Trophoblast cell (in vitro differentiated cells and primary cell): ENCODE data around the gene NMU.
"Not testable (repeated sequence)": the region's sequence is repeated elsewhere in the genome, so short reads cannot be mapped to it uniquely, and the experiment has no call there.

Source experiments
- DNase-seq, 2 donors: peaks; one replicate each; pipeline ENCODE4 v3.0.0-alpha.2; 2016
- H2AFZ ChIP-seq: 2 replicates; pipeline ENCODE4 v1.6.1; 2013; ENCODE audit warnings: low read length, moderate library complexity, mild to moderate bottlenecking; ENCODE audit not compliant: insufficient read depth, poor library complexity
- H2AK5ac ChIP-seq: 2 replicates; pipeline ENCODE4 v1.6.1; 2013; ENCODE audit warnings: mild to moderate bottlenecking, low read length
- H2BK120ac ChIP-seq: 2 replicates; pipeline ENCODE4 v1.6.1; 2013; ENCODE audit warnings: low read length, mild to moderate bottlenecking, moderate library complexity; ENCODE audit not compliant: insufficient read depth, poor library complexity
- H2BK12ac ChIP-seq: 2 replicates; pipeline ENCODE4 v1.6.1; 2013; ENCODE audit warnings: mild to moderate bottlenecking, low read length, moderate library complexity
- H2BK5ac ChIP-seq: 2 replicates; pipeline ENCODE4 v1.6.1; 2013; ENCODE audit warnings: low read length, low read depth, moderate library complexity, mild to moderate bottlenecking; ENCODE audit not compliant: poor library complexity
- H3K14ac ChIP-seq: 2 replicates; pipeline ENCODE4 v1.6.1; 2013; ENCODE audit warnings: mild to moderate bottlenecking, low read length
- H3K18ac ChIP-seq: 2 replicates; pipeline ENCODE4 v1.6.1; 2013; ENCODE audit warnings: mild to moderate bottlenecking, low read length
- H3K23ac ChIP-seq: 2 replicates; pipeline ENCODE4 v1.6.1; 2013; ENCODE audit warnings: low read length
- H3K27ac ChIP-seq: 2 replicates; pipeline ENCODE4 v1.5.1; 2013; ENCODE audit warnings: low read depth, mild to moderate bottlenecking, inconsistent platforms, low read length, moderate library complexity
- H3K27me3 ChIP-seq: 2 replicates; pipeline ENCODE4 v1.6.1; 2013; ENCODE audit warnings: inconsistent platforms, mild to moderate bottlenecking, low read length, moderate library complexity; ENCODE audit not compliant: insufficient read depth
- H3K36me3 ChIP-seq, 2 experiments: 1 replicate in 1 of 2; 2 replicates in 1 of 2; pipeline ENCODE4 v1.6.1; 2013; ENCODE audit warnings: low read length in 2 of 2, mild to moderate bottlenecking in 2 of 2, moderate library complexity in 1 of 2; ENCODE audit not compliant: insufficient read depth in 2 of 2, control insufficient read depth in 1 of 2
- H3K4ac ChIP-seq: 2 replicates; pipeline ENCODE4 v1.6.1; 2013; ENCODE audit warnings: low read depth, mild to moderate bottlenecking, low read length, moderate library complexity
- H3K4me1 ChIP-seq, 2 experiments: 1 replicate in 1 of 2; 2 replicates in 1 of 2; pipeline ENCODE4 v1.6.1; 2013; ENCODE audit warnings: low read length in 2 of 2, mild to moderate bottlenecking in 2 of 2, moderate library complexity in 1 of 2; ENCODE audit not compliant: insufficient read depth in 2 of 2, control insufficient read depth in 1 of 2
- H3K4me2 ChIP-seq: 2 replicates; pipeline ENCODE4 v1.6.1; 2013; ENCODE audit warnings: inconsistent platforms, mild to moderate bottlenecking, low read length, moderate library complexity
- H3K4me3 ChIP-seq: 2 replicates; pipeline ENCODE4 v1.5.1; 2013; ENCODE audit warnings: mild to moderate bottlenecking, low read depth, low read length, inconsistent platforms
- H3K79me1 ChIP-seq: one replicate; pipeline ENCODE4 v1.6.1; 2013; ENCODE audit warnings: low read length
- H3K79me2 ChIP-seq: 2 replicates; pipeline ENCODE4 v1.6.1; 2013; ENCODE audit warnings: low read length, mild to moderate bottlenecking; ENCODE audit not compliant: control insufficient read depth, insufficient read depth, poor library complexity
- H3K9ac ChIP-seq: 2 replicates; pipeline ENCODE4 v1.6.1; 2013; ENCODE audit warnings: mild to moderate bottlenecking, low read length
- H3K9me3 ChIP-seq: 2 replicates; pipeline ENCODE4 v1.6.1; 2013; ENCODE audit warnings: low read depth, mild to moderate bottlenecking, control low read depth, inconsistent platforms, low read length; ENCODE audit not compliant: insufficient read depth
- H4K12ac ChIP-seq: 2 replicates; pipeline ENCODE4 v1.6.1; 2013; ENCODE audit warnings: low read depth, mild to moderate bottlenecking, low read length, moderate library complexity
- H4K8ac ChIP-seq: 2 replicates; pipeline ENCODE4 v1.6.1; 2013; ENCODE audit warnings: low read depth, mild to moderate bottlenecking, low read length, moderate library complexity
- H4K91ac ChIP-seq: one replicate; pipeline ENCODE4 v1.6.1; 2013; ENCODE audit warnings: low read depth, mild to moderate bottlenecking, low read length, moderate library complexity
- whole genome bisulfite sequencing: extraction: QIAGEN DNeasy Blood & Tissue Kit; methylation state at CpG from one replicate; pipeline ENCODE4 v1.1.7; 2013; ENCODE audit warnings: missing lambda C conversion rate; ENCODE audit not compliant: insufficient read length, insufficient coverage; ENCODE audit errors: extremely low coverage; 5-methylcytosine and 5-hydroxymethylcytosine counted together

NMU gene

GRCh38 chr4:55633903-55634302, 2.2 kb downstream of the NMU start:
- Histone ChIP-seq H2BK120ac (no peak overlapping the region), H3K27me3 (peaks cover 27% of the 10 kb centered on the region), H4K91ac (no peak overlapping the region), H3K4ac (no peak overlapping the region), H3K79me2 (no peaks in the 10 kb centered on the region), H2AFZ (no peak overlapping the region), H3K4me3 (no peak overlapping the region), H4K8ac (no peak overlapping the region), H3K4me2 (no peak overlapping the region), H3K36me3 (no peaks in the 10 kb centered on the region), H3K9me3 (no peaks in the 10 kb centered on the region), H2BK12ac (no peak overlapping the region), H3K27ac (no peak overlapping the region), H3K23ac (no peak overlapping the region), H3K79me1 (no peaks in the 10 kb centered on the region), H3K18ac (no peak overlapping the region), H2AK5ac (no peak overlapping the region), H2BK5ac (no peak overlapping the region), H3K14ac (no peak overlapping the region), H3K9ac (no peak overlapping the region), H3K4me1 (peaks cover 9 to 11% of the 10 kb centered on the region in 2 experiments), H4K12ac (no peak overlapping the region)
- DNase-seq: no peak
- no CpG with 5 or more reads among the region's 6 CpGs for WGBS

DNA sequence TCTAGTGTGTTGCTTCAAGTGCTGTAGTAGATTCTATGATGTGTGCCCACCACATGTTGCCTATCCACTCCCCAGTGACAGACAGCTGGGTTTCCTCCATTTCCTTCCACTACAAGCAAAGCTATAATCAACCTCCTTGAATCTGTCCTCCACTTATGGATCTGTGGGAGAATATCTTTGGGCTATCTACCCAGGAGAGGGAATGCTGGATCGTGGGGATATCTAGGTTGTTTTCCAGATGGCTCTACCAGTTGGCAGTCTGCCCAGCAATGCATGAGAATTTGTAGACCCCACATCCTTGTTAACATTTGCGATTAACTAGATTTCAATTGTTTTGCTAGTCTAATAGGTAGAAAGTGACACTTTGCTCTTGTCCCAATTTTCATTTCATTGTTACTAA, 10.3 kb downstream of the NMU start:
- Histone ChIP-seq H3K4me2 (no peak overlapping the region), H3K79me1 (no peaks in the 10 kb centered on the region), H3K18ac (no peak overlapping the region), H3K4me3 (no peak overlapping the region), H3K79me2 (no peaks in the 10 kb centered on the region), H2BK120ac (no peak overlapping the region), H3K27ac (no peak overlapping the region), H3K4ac (no peak overlapping the region), H2BK5ac (no peak overlapping the region), H3K4me1 (no peaks in the 10 kb centered on the region), H3K9ac (no peak overlapping the region), H3K27me3 (no peaks in the 10 kb centered on the region), H3K14ac (no peak overlapping the region), H2AK5ac (no peak overlapping the region), H3K23ac (no peak overlapping the region), H4K91ac (no peak overlapping the region), H2BK12ac (no peak overlapping the region), H4K12ac (no peak overlapping the region), H3K9me3 (no peaks in the 10 kb centered on the region), H2AFZ (no peak overlapping the region), H3K36me3 (no peaks in the 10 kb centered on the region), H4K8ac (no peak overlapping the region)
- no CpG with 5 or more reads among the region's 2 CpGs for WGBS
- no peak for DNase-seq

DNA sequence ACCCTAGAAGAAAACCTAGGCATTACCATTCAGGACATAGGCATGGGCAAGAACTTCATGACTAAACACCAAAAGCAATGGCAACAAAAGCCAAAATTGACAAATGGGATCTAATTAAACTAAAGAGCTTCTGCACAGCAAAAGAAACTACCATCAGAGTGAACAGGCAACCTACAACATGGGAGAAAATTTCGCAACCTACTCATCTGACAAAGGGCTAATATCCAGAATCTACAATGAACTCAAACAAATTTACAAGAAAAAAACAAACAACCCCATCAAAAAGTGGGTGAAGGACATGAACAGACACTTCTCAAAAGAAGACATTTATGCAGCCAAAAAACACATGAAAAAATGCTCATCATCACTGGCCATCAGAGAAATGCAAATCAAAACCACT, 12.0 kb downstream of the NMU start:
- not testable (repeated sequence) for H3K79me1 ChIP-seq, H3K4me2 ChIP-seq, H2AK5ac ChIP-seq, DNase-seq, H3K4me3 ChIP-seq, H2BK120ac ChIP-seq, H3K36me3 ChIP-seq, H4K12ac ChIP-seq, H2BK12ac ChIP-seq, H3K9ac ChIP-seq, H4K91ac ChIP-seq, H3K4ac ChIP-seq, H3K27ac ChIP-seq, H3K4me1 ChIP-seq, H3K27me3 ChIP-seq, H3K23ac ChIP-seq, H3K79me2 ChIP-seq, H4K8ac ChIP-seq, H2AFZ ChIP-seq, H3K18ac ChIP-seq, H3K9me3 ChIP-seq, H3K14ac ChIP-seq, H2BK5ac ChIP-seq
- WGBS: no CpG with 5 or more reads among the region's 1 CpG

DNA sequence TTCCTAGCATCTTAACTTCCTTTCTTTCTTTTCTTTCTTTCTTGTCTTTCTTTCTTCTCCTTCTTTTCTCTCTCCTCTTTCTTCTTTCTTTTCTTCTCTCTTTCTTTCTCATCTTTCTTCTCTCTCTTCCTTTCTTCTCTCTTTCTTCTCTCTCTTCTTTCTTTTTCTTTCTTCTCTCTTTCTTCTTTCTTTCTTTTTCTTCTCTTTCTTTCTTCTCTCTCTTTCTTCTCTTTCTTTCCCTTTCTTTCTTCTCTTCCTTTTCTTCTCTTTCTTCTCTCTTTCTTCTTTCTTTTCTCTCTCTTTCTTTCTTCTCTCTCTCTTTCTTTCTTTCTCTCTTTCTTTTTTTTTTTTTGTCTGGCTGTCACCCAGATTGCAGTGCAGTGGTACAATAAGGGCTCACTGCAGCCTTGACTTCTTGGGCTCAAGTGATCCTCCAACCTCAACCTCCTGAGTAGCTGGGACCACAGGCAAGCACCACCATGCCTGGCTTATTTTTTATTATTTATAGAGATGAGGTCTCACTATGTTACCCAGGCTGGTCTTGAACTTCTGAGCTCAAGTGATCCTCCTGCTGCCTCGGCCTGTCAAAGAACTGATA, 17.5 kb downstream of the NMU start:
- no peak overlapping the region for H4K91ac ChIP-seq
- H3K4ac ChIP-seq: no peak overlapping the region
- no peak overlapping the region for H3K27ac ChIP-seq
- no peaks in the 10 kb centered on the region for H3K9me3 ChIP-seq
- no peak overlapping the region for H3K4me3 ChIP-seq
- no peak overlapping the region for H2BK5ac ChIP-seq
- H3K79me1 ChIP-seq: no peaks in the 10 kb centered on the region
- H4K8ac ChIP-seq: no peak overlapping the region
- H3K23ac ChIP-seq: no peak overlapping the region
- no peak overlapping the region for H3K14ac ChIP-seq
- no CpG with 5 or more reads among the region's 1 CpG for WGBS
- no peak overlapping the region for H2BK12ac ChIP-seq
- no peak for DNase-seq
- no peaks in the 10 kb centered on the region for H3K27me3 ChIP-seq
- H2AFZ ChIP-seq: no peak overlapping the region
- H3K4me1 ChIP-seq: no peaks in the 10 kb centered on the region
- no peak overlapping the region for H3K4me2 ChIP-seq
- no peak overlapping the region for H4K12ac ChIP-seq
- H3K36me3 ChIP-seq: no peaks in the 10 kb centered on the region
- H2AK5ac ChIP-seq: no peak overlapping the region
- no peak overlapping the region for H2BK120ac ChIP-seq
- H3K9ac ChIP-seq: no peak overlapping the region
- no peaks in the 10 kb centered on the region for H3K79me2 ChIP-seq
- H3K18ac ChIP-seq: no peak overlapping the region
